Panc1 (cell line): ENCODE measurements around the gene SUFU.

ENCODE experiments used
- CTCF ChIP-seq: fragments of 450-650 bp; IDR thresholded peaks from 2 replicates; pipeline ENCODE4 v1.5.1; 2017; ENCODE audit warnings: mild to moderate bottlenecking
- POLR2AphosphoS5 ChIP-seq: IDR thresholded peaks from 2 replicates; pipeline ENCODE4 v1.6.1; 2012; ENCODE audit warnings: mild to moderate bottlenecking, low read depth, low read length, moderate library complexity
- SIN3A ChIP-seq: IDR thresholded peaks from 2 replicates; pipeline ENCODE4 v1.6.1; 2012; ENCODE audit warnings: low read depth, mild to moderate bottlenecking, low read length, moderate library complexity, borderline replicate concordance; ENCODE audit not compliant: insufficient read depth
- TCF7L2 ChIP-seq: IDR thresholded peaks from 2 replicates; pipeline ENCODE4 v1.6.1; 2011; ENCODE audit warnings: mild to moderate bottlenecking, low read depth, low read length, inconsistent platforms
- TF ChIP-seq, protein P1 (sequence below), 2 experiments: IDR thresholded peaks; 2 replicates each; pipeline ENCODE4 v1.6.1; 2011 to 2012; ENCODE audit warnings: low read depth in 2 of 2, control low read depth in 1 of 2, low read length in 1 of 2, mild to moderate bottlenecking in 1 of 2, moderate library complexity in 1 of 2; ENCODE audit not compliant: insufficient read depth in 1 of 2

GRCh38 chr10:102648269-102648888 is 144.6 kb downstream of the SUFU start:
- TF ChIP-seq CTCF (no peak), POLR2AphosphoS5 (no peak), TCF7L2 (no peak), SIN3A (no peak)
- TF ChIP-seq, protein P1, sequence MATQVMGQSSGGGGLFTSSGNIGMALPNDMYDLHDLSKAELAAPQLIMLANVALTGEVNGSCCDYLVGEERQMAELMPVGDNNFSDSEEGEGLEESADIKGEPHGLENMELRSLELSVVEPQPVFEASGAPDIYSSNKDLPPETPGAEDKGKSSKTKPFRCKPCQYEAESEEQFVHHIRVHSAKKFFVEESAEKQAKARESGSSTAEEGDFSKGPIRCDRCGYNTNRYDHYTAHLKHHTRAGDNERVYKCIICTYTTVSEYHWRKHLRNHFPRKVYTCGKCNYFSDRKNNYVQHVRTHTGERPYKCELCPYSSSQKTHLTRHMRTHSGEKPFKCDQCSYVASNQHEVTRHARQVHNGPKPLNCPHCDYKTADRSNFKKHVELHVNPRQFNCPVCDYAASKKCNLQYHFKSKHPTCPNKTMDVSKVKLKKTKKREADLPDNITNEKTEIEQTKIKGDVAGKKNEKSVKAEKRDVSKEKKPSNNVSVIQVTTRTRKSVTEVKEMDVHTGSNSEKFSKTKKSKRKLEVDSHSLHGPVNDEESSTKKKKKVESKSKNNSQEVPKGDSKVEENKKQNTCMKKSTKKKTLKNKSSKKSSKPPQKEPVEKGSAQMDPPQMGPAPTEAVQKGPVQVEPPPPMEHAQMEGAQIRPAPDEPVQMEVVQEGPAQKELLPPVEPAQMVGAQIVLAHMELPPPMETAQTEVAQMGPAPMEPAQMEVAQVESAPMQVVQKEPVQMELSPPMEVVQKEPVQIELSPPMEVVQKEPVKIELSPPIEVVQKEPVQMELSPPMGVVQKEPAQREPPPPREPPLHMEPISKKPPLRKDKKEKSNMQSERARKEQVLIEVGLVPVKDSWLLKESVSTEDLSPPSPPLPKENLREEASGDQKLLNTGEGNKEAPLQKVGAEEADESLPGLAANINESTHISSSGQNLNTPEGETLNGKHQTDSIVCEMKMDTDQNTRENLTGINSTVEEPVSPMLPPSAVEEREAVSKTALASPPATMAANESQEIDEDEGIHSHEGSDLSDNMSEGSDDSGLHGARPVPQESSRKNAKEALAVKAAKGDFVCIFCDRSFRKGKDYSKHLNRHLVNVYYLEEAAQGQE (IDR thresholded peaks at IDR 0.05; ENCODE audit: insufficient read depth in 1 of 2, low read depth in 2 of 2, low read length in 1 of 2), result no peak
